Type B pancreatic cell (in vitro differentiated cells): Measurements from ENCODE around the gene PPP1R16B. TPM values are rescaled to one million over a fixed set of nuclear protein-coding genes. Genes with fewer than 3 reads are reported as not detected.
"Not testable (repeated sequence)": the region's sequence is repeated elsewhere in the genome, so short reads cannot be mapped to it uniquely, and the experiment has no call there.

Experiments
- DNase-seq: peaks from one replicate; pipeline ENCODE4 v3.0.0; 2021; ENCODE audit warnings: mixed read lengths; ENCODE audit not compliant: unreplicated experiment; ENCODE audit errors: extremely low spot score
- H3K27ac Mint-ChIP-seq: 2 replicates; pipeline ENCODE4 v1.8.0; 2021; ENCODE audit warnings: mild to moderate bottlenecking, mixed read lengths
- H3K27me3 Mint-ChIP-seq: 2 replicates; pipeline ENCODE4 v1.8.0; 2021; ENCODE audit warnings: mixed read lengths
- H3K36me3 Mint-ChIP-seq: 2 replicates; pipeline ENCODE4 v1.8.0; 2021; ENCODE audit warnings: mixed read lengths
- H3K4me1 Mint-ChIP-seq: one replicate; pipeline ENCODE4 v1.8.0; 2021; ENCODE audit warnings: mixed read lengths; ENCODE audit not compliant: unreplicated experiment
- H3K4me3 Mint-ChIP-seq: 2 replicates; pipeline ENCODE4 v1.8.0; 2021; ENCODE audit warnings: mild to moderate bottlenecking, mixed read lengths
- H3K9me3 Mint-ChIP-seq: 2 replicates; pipeline ENCODE4 v1.8.0; 2021; ENCODE audit warnings: mixed read lengths
- CTCF ChIP-seq: fragments of 200-600 bp; sonication (generic); conservative IDR thresholded peaks from 2 replicates; pipeline ENCODE4 v1.5.0; 2021; ENCODE audit warnings: antibody characterized with exemption, mild to moderate bottlenecking
- total RNA-seq: library from RNA; stranded (reverse); gene quantifications from 2 replicates; pipeline ENCODE4 v1.2.1, GENCODE V29; 2021; ENCODE audit warnings: low replicate concordance

Gene PPP1R16B
- total RNA-seq, 1 donor from 2014 or later, result 0.31 TPM

DNA sequence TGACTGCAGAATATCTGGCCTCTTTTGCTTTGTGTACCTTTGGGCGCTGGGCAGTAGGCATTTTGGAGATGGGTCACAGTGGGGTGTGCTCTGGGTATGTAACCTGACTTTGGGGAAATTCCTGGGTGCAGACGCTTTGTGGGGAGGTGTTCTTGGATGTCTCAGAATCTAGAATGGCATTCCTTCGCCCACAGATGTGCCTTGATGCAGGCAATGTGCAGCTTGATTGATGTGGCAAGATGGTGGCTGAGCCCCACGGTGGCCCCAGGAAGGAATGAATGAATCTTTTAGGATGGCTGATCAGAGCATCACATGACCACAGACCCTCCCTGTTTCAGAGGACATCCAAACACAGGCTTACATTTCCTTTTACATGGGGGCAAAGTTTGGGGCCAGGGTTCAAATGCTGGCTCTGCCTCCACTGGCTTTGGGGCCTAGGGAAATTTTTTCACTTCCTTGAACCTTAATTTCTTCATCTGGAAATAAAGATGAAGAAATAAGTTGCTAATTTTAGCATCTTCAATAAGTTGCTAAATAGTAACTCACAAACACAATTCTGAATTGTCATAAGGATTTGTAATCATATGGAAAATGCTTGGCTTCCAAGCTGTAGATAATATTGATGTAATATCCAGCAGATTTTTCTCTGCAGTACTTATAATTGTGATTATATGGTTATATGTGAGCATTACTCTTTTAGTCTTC lies 5.6 kb downstream of the PPP1R16B start:
- H3K4me3 Mint-ChIP-seq, result no peak overlapping the region
- no peak for TF ChIP-seq CTCF
- H3K9me3 Mint-ChIP-seq, result no peaks in the 10 kb centered on the region
- DNase-seq, result no peak
- no peaks in the 10 kb centered on the region for H3K4me1 Mint-ChIP-seq
- H3K27ac Mint-ChIP-seq, result no peak overlapping the region
- no peaks in the 10 kb centered on the region for H3K36me3 Mint-ChIP-seq
- peaks cover 69% of the 10 kb centered on the region for H3K27me3 Mint-ChIP-seq

GRCh38 chr20:38811769-38812168 lies 6.3 kb downstream of the PPP1R16B start:
- Mint-ChIP-seq H3K4me1 (no peaks in the 10 kb centered on the region), H3K36me3 (no peaks in the 10 kb centered on the region), H3K9me3 (no peaks in the 10 kb centered on the region), H3K4me3 (no peak overlapping the region), H3K27ac (no peak overlapping the region), H3K27me3 (peaks cover 72% of the 10 kb centered on the region)
- no peak for DNase-seq
- no peak for TF ChIP-seq CTCF

DNA sequence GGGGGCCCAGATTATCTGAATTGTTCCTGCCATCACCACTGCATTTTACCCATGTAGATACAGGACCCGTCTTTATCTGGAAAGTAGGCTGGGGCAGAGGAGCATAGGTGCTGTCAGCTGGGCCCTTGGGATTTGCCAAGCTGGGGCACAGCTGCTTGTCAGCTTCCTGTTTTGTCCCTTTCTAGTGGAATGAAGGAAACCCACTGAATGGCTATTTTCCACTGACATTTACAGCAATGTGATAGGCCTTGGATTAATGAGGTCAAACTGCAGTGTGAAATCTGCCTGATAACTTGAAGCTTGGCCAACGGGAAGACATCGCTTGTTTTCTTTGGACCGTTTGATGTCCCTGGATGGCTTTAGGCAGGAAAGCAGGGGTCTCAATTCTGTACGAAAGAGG lies 6.7 kb downstream of the PPP1R16B start:
- no peaks in the 10 kb centered on the region for H3K4me1 Mint-ChIP-seq
- no peak overlapping the region for H3K4me3 Mint-ChIP-seq
- DNase-seq, result no peak
- H3K27me3 Mint-ChIP-seq, result peaks cover 71% of the 10 kb centered on the region
- no peaks in the 10 kb centered on the region for H3K9me3 Mint-ChIP-seq
- no peak overlapping the region for H3K27ac Mint-ChIP-seq
- H3K36me3 Mint-ChIP-seq, result no peaks in the 10 kb centered on the region
- no peak for TF ChIP-seq CTCF

DNA sequence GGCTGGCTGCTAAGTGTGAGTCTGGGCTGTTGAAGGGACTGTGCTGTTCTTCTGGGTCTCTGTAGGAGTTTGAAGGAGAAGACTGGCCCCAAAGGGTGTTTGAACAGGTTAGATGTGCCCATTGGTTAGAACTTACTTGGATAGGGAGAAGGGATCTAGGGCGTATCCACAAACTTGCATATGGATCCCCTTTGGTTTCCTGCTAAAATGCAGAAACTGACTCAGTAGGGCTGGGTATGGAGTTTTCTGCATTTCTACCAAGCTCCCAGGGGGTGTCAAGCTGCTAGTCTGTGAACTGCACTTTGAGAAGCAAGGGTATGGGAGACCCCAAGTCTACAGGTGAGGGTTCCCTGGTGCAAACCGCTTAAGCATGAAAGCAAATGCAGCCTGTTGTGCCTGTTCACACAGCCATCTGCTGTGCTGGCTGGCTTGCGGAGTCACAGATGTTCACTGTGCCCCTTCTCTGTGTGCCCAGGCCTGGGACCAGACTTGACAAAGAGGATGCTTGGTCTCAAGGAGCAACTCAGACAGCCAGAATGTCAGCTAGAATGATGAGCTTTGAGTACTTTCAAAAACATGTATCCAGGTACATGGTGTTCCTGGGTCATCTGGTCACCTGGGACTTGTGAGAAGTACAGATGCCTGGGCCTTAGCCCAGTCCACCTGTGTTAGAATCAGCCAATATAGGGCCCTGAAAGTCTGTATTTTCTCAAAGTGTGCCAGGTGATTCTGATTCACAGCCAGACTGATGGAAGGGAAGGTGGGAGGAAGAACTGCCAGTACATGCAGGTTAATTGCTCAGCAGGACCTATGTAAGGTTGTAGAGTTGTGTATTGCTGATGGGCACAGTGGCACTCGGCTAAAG lies 7.4 kb downstream of the PPP1R16B start:
- Mint-ChIP-seq H3K27ac (no peak overlapping the region), H3K36me3 (no peaks in the 10 kb centered on the region), H3K4me3 (no peak overlapping the region), H3K27me3 (peaks cover 63% of the 10 kb centered on the region), H3K9me3 (no peaks in the 10 kb centered on the region), H3K4me1 (no peaks in the 10 kb centered on the region)
- no peak for TF ChIP-seq CTCF
- DNase-seq, result no peak

DNA sequence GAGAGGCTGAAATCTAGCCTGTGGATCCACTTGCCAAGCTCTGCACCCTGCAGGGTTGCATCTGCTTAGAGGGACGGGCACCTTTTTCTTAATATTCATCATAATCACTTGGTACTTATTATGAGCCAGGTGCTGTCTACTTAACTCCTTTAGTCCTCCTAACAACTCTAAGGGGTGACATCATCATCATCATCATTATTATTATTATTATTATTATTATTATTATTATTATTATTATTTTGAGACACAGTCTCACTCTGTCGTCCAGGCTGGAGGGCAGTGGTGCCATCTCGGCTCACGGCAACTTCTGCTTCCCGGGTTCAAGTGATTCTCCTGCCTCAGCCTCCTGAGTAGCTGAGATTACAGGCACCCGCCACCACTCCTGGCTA lies 8.1 kb downstream of the PPP1R16B start:
- DNase-seq, H3K9me3 Mint-ChIP-seq, H3K27ac Mint-ChIP-seq, H3K4me3 Mint-ChIP-seq, H3K4me1 Mint-ChIP-seq, H3K36me3 Mint-ChIP-seq: not testable (repeated sequence)
- H3K27me3 Mint-ChIP-seq, result peaks cover 61% of the 10 kb centered on the region

GRCh38 chr20:38815446-38815845 lies 9.9 kb downstream of the PPP1R16B start:
- Mint-ChIP-seq H3K4me3 (no peak overlapping the region), H3K27ac (no peak overlapping the region), H3K9me3 (no peaks in the 10 kb centered on the region), H3K36me3 (no peaks in the 10 kb centered on the region), H3K4me1 (no peaks in the 10 kb centered on the region), H3K27me3 (peaks cover 46% of the 10 kb centered on the region)
- no peak for TF ChIP-seq CTCF
- no peak for DNase-seq
